Activated CD4-positive, alpha-beta T cell treated with anti-CD3 and anti-CD28 coated beads for 36 hours (primary cell): Measurements from ENCODE around the gene CNP. TPM values are rescaled to one million over a fixed set of nuclear protein-coding genes. Genes with fewer than 3 reads are reported as not detected.

ENCODE experiments used
- ATAC-seq: fragments of 200-7000 bp; cut with Tn5 transposase; one replicate; pipeline ENCODE4 v1.10.0; 2021; ENCODE audit warnings: mild to moderate bottlenecking, moderate library complexity
- CTCF ChIA-PET: fragments of 350-600 bp; sonication (Branson Sonifier 250); formaldehyde crosslinking; loops from one replicate; lab custom pipeline; 2021; ENCODE audit warnings: antibody characterized with exemption; lab: Charles Lee
- POLR2A ChIA-PET: fragments of 350-600 bp; sonication (Branson Sonifier 250); formaldehyde crosslinking; loops from one replicate; lab custom pipeline; 2021; ENCODE audit warnings: antibody characterized with exemption, inconsistent platforms; lab: Charles Lee
- DNase-seq: peaks from one replicate; pipeline ENCODE4 v3.0.0-alpha.2; 2020
- H3K27ac Mint-ChIP-seq: one replicate; pipeline ENCODE4 v1.8.0; 2021; ENCODE audit warnings: mixed read lengths
- H3K27me3 Mint-ChIP-seq: one replicate; pipeline ENCODE4 v1.8.0; 2021; ENCODE audit warnings: mixed read lengths
- H3K36me3 Mint-ChIP-seq: one replicate; pipeline ENCODE4 v1.8.0; 2021; ENCODE audit warnings: low read depth, mixed read lengths
- H3K4me1 Mint-ChIP-seq: one replicate; pipeline ENCODE4 v1.8.0; 2021; ENCODE audit warnings: mixed read lengths
- H3K4me3 Mint-ChIP-seq: one replicate; pipeline ENCODE4 v1.8.0; 2021; ENCODE audit warnings: mild to moderate bottlenecking, moderate library complexity, mixed read lengths
- H3K9me3 Mint-ChIP-seq: one replicate; pipeline ENCODE4 v1.8.0; 2021; ENCODE audit warnings: low read depth, mixed read lengths
- intact Hi-C, 2 experiments: fragments of 100-400 bp; cut with DNase I in 1 of 2; cut with micrococcal nuclease in 1 of 2; formaldehyde crosslinking; loops; one replicate each; pipeline versions ENCODE4 v1.14.2 to v1.15.1; 2022 to 2024; cut with DNase I, micrococcal nuclease
- total RNA-seq, 2 experiments: library from RNA; stranded (reverse); gene quantifications; one replicate each; pipeline ENCODE4 v1.2.3, GENCODE V29; 2021

The CNP gene
- total RNA-seq, 2 experiments from 2014 or later = 55.1 to 77.0 TPM

GRCh38 chr17:41962111-41962510 is 4.5 kb upstream of the CNP start:
- no peak for ATAC-seq
- ChIA-PET POLR2A (no interaction called here), CTCF (interaction anchor here (1.0 to 3.2 kb wide), 9 partner anchors 13 to 177 kb away, joined by 3 to 19 read pairs (median 3); partner anchors contain the start of genes DHX58 and ZNF385C)
- DNase-seq = no peak
- Mint-ChIP-seq H3K27me3 (peaks cover 2% of the 10 kb centered on the region), H3K27ac (no peak overlapping the region), H3K4me1 (peaks cover 13% of the 10 kb centered on the region), H3K9me3 (no peaks in the 10 kb centered on the region), H3K4me3 (no peak overlapping the region), H3K36me3 (no peaks in the 10 kb centered on the region)
- intact Hi-C loops = loop anchor here in 1 of 2 experiments (2.0 kb wide), 1 partner anchor 155 kb away; no protein-coding TSS in a partner anchor

DNA sequence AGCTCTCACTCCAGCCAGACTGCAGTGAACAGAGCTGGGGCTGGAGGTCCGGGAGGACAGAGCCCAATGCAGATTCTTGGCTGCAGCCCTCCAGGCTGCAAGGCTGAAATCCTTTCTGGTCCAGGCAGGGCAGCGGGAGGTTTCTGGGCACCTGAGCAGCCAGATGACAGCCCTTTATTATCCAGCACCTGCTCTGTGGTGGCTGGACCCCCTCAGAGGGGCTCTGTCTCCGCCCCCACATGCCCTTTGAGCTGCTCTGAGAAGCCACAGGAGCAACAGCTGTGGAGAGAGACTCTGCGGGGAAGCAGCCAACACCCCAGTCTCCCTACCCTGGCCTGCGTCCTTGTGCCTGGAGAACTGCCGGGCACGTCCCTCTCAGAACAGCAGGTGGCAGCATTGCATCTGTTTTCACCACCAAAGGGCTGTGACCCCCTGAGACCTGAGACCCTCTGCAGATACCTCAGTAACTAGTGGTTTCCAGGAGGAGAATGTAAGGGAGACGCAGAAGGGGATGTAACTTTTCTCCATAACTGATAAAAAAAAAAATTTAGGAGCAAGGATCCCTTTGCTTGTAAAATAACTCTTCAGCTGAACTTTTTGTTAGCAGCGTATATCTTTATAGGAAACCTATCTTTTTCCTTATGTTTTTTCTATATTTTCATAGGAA is 3.7 kb upstream of the CNP start:
- CTCF ChIA-PET = interaction anchor here (0.6 to 3.2 kb wide), 19 partner anchors 10 to 1348 kb away, joined by 3 to 19 read pairs (median 3); partner anchors contain the start of genes DHX58, DNAJC7, GHDC and ODAD4
- Mint-ChIP-seq H3K27ac (no peak overlapping the region), H3K36me3 (peaks cover 2% of the 10 kb centered on the region), H3K9me3 (no peaks in the 10 kb centered on the region), H3K4me1 (peaks cover 21% of the 10 kb centered on the region), H3K4me3 (no peak overlapping the region), H3K27me3 (no peaks in the 10 kb centered on the region)
- POLR2A ChIA-PET = interaction anchor here (0.6 kb wide), 2 partner anchors 57 to 174 kb away, joined by 3 to 10 read pairs; no protein-coding TSS in a partner anchor
- DNase-seq (peak; percentile 86), ATAC-seq (no peak)
- intact Hi-C loops = loop anchor here (1.0 to 2.0 kb wide), 4 partner anchors 100 to 154 kb away; no protein-coding TSS in a partner anchor

- intact Hi-C loops = loop anchor here (1.0 to 5.0 kb wide), 15 partner anchors 34 to 1016 kb away; partner anchors contain the start of genes ODAD4 (in 2 of the 2), DNAJC7 (in 1 of the 2), KAT2A (in 1 of the 2) and KCNH4 (in 1 of the 2)
- H3K4me1 Mint-ChIP-seq = peaks cover 33% of the 10 kb centered on the region
- ChIA-PET CTCF (interaction anchor here (0.7 to 3.0 kb wide), 18 partner anchors 16 to 228 kb away, joined by 3 to 16 read pairs (median 3); partner anchors contain the start of genes DHX58, DNAJC7, KLHL10 and NKIRAS2), POLR2A (interaction anchor here (0.6 to 2.2 kb wide), 16 partner anchors 12 to 759 kb away, joined by 3 to 23 read pairs (median 4); partner anchors contain the start of genes ACLY, DHX58, DNAJC7 and NKIRAS2)
- no peaks in the 10 kb centered on the region for H3K27me3 Mint-ChIP-seq
- H3K36me3 Mint-ChIP-seq = peaks cover 21% of the 10 kb centered on the region
- H3K4me3 Mint-ChIP-seq = peak overlapping the region; percentile 79
- H3K9me3 Mint-ChIP-seq = no peaks in the 10 kb centered on the region
- DNase-seq = peak; percentile 84
- ATAC-seq = peak; percentile 72
- H3K27ac Mint-ChIP-seq = peak overlapping the region; percentile 33
Measured at GRCh38 chr17:41965694-41966462, 717 bp upstream of the CNP start.

- H3K9me3 Mint-ChIP-seq = no peaks in the 10 kb centered on the region
- no peaks in the 10 kb centered on the region for H3K27me3 Mint-ChIP-seq
- POLR2A ChIA-PET = interaction anchor here (0.6 to 2.2 kb wide), 6 partner anchors 10 to 145 kb away, joined by 3 to 23 read pairs (median 4); partner anchors contain the start of gene DNAJC7
- peak; percentile 17 for ATAC-seq
- CTCF ChIA-PET = interaction anchor here (0.9 to 3.0 kb wide), 3 partner anchors 31 to 145 kb away, joined by 3 to 12 read pairs (median 4); partner anchors contain the start of gene DHX58
- peak overlapping the region; percentile 82 for H3K27ac Mint-ChIP-seq
- peaks cover 26% of the 10 kb centered on the region for H3K36me3 Mint-ChIP-seq
- H3K4me3 Mint-ChIP-seq = peak overlapping the region; percentile 79
- intact Hi-C loops = loop anchor here (2.0 to 5.0 kb wide), 4 partner anchors 35 to 1015 kb away; partner anchors contain the start of genes ODAD4 (in 1 of the 2), PTGES3L (in 1 of the 2), RUNDC1 (in 1 of the 2) and STAT3 (in 1 of the 2)
- DNase-seq = peak; percentile 66
- H3K4me1 Mint-ChIP-seq = peaks cover 36% of the 10 kb centered on the region
Measured at GRCh38 chr17:41967141-41967920, 736 bp downstream of the CNP start.

- no peak for ATAC-seq
- peak overlapping the region; percentile 49 for H3K27ac Mint-ChIP-seq
- peaks cover 30% of the 10 kb centered on the region for H3K36me3 Mint-ChIP-seq
- no peaks in the 10 kb centered on the region for H3K9me3 Mint-ChIP-seq
- ChIA-PET CTCF (interaction anchor here (1.7 kb wide), 1 partner anchor 103 kb away, joined by 4 read pairs; the partner anchor contains the start of gene KLHL11), POLR2A (interaction anchor here (0.6 to 2.2 kb wide), 5 partner anchors 9 to 219 kb away, joined by 3 to 23 read pairs (median 5); partner anchors contain the start of genes DNAJC7 and ODAD4)
- peaks cover 39% of the 10 kb centered on the region for H3K4me1 Mint-ChIP-seq
- peak overlapping the region; percentile 79 for H3K4me3 Mint-ChIP-seq
- intact Hi-C loops = loop anchor here (2.0 to 5.0 kb wide), 4 partner anchors 36 to 1014 kb away; partner anchors contain the start of genes ODAD4 (in 1 of the 2), PTGES3L (in 1 of the 2), RUNDC1 (in 1 of the 2) and STAT3 (in 1 of the 2)
- DNase-seq = no peak
- H3K27me3 Mint-ChIP-seq = no peaks in the 10 kb centered on the region
Measured at GRCh38 chr17:41967921-41968578, 1.5 kb downstream of the CNP start.

- ATAC-seq (no peak), DNase-seq (no peak)
- CTCF ChIA-PET = interaction anchor here (0.7 to 1.7 kb wide), 2 partner anchors 104 to 135 kb away, joined by 3 to 4 read pairs; partner anchors contain the start of gene KLHL11
- Mint-ChIP-seq H3K4me3 (no peak overlapping the region), H3K27ac (peak overlapping the region; percentile 49), H3K9me3 (no peaks in the 10 kb centered on the region), H3K27me3 (no peaks in the 10 kb centered on the region), H3K36me3 (peaks cover 36% of the 10 kb centered on the region), H3K4me1 (peaks cover 39% of the 10 kb centered on the region)
- POLR2A ChIA-PET = interaction anchor here (1.4 to 1.8 kb wide), 2 partner anchors 19 to 38 kb away, joined by 3 to 4 read pairs; partner anchors contain the start of gene ODAD4
- intact Hi-C loops = loop anchor here (5.0 kb wide), 3 partner anchors 36 to 1014 kb away; partner anchors contain the start of genes ODAD4 (in 1 of the 2), PTGES3L (in 1 of the 2) and RUNDC1 (in 1 of the 2)
Measured at GRCh38 chr17:41968676-41969075, 2.1 kb downstream of the CNP start.

- peaks cover 27% of the 10 kb centered on the region for H3K4me1 Mint-ChIP-seq
- CTCF ChIA-PET = interaction anchor here (1.3 kb wide), 1 partner anchor 49 kb away, joined by 3 read pairs; the partner anchor contains the start of gene NKIRAS2
Measured at GRCh38 chr17:41970901-41971331, 4.3 kb downstream of the CNP start.

GRCh38 chr17:41971721-41972523 is 5.3 kb downstream of the CNP start:
- Mint-ChIP-seq H3K4me3 (no peak overlapping the region), H3K36me3 (peaks cover 51% of the 10 kb centered on the region), H3K9me3 (no peaks in the 10 kb centered on the region), H3K4me1 (peaks cover 26% of the 10 kb centered on the region), H3K27me3 (no peaks in the 10 kb centered on the region), H3K27ac (no peak overlapping the region)
- no peak for DNase-seq
- ChIA-PET POLR2A (interaction anchor here (0.6 to 1.5 kb wide), 3 partner anchors 16 to 153 kb away, joined by 3 to 5 read pairs (median 4); partner anchors contain the start of gene ODAD4), CTCF (interaction anchor here (0.6 to 1.5 kb wide), 4 partner anchors 8 to 62 kb away, joined by 3 to 4 read pairs (median 4); no protein-coding TSS in a partner anchor)
- no peak for ATAC-seq
- intact Hi-C loops = no loop called here

More at GRCh38 chr17:41970901-41971331, 4.3 kb downstream of the CNP start:
- ATAC-seq (no peak), DNase-seq (no peak)
- no peak overlapping the region for H3K4me3 Mint-ChIP-seq
- H3K36me3 Mint-ChIP-seq = peaks cover 43% of the 10 kb centered on the region
- POLR2A ChIA-PET = no interaction called here
- intact Hi-C loops = no loop called here
- H3K27ac Mint-ChIP-seq = peak overlapping the region; percentile 48
- no peaks in the 10 kb centered on the region for H3K27me3 Mint-ChIP-seq
- H3K9me3 Mint-ChIP-seq = no peaks in the 10 kb centered on the region
